ENCODE data around the gene BACH2. TPM values are rescaled to one million over a fixed set of nuclear protein-coding genes. Genes with fewer than 3 reads are reported as not detected.

Gene BACH2
- total RNA-seq, 4 donors from 2014 or later = 3.6 to 13.4 (median 7.5) TPM

GRCh38 chr6:89963391-89963790 lies 333.3 kb downstream of the BACH2 start:
- Histone ChIP-seq H3K4me3 (no peak overlapping the region), H3K27me3 (no peaks in the 10 kb centered on the region), H3K4me1 (peaks cover 0 to 16% of the 10 kb centered on the region in 2 donors), H3K27ac (no peak overlapping the region), H3K36me3 (no peaks in the 10 kb centered on the region), H3K9me3 (no peaks in the 10 kb centered on the region)
- peak in 1 of 2 donors; percentile 53 for ATAC-seq
- in situ Hi-C loops (cut with MboI; ENCODE audit: low sequenced_read_pairs in 4 of 4) (loop anchor here in 1 of 4 donors (25.0 kb wide), 1 partner anchor 324 kb away; the partner anchor contains the start of gene BACH2), intact Hi-C loops (cut with DNase I; ENCODE audit: low total_unique reads) (no loop called here)
- DNase-seq = no peak
- no peak for TF ChIP-seq POLR2A (IDR thresholded peaks at IDR 0.05)
- TF ChIP-seq CTCF (IDR thresholded peaks at IDR 0.05 in 4 of 5, conservative IDR thresholded peaks at IDR 0.05 in 1 of 5) = no peak

- TF ChIP-seq POLR2A (IDR thresholded peaks at IDR 0.05) = no peak
- no peak for TF ChIP-seq CTCF (IDR thresholded peaks at IDR 0.05 in 4 of 5, conservative IDR thresholded peaks at IDR 0.05 in 1 of 5)
- intact Hi-C loops (cut with DNase I; ENCODE audit: low total_unique reads) (no loop called here), in situ Hi-C loops (cut with MboI; ENCODE audit: low sequenced_read_pairs in 4 of 4) (loop anchor here in 1 of 4 donors (25.0 kb wide), 1 partner anchor 326 kb away; the partner anchor contains the start of gene BACH2)
- Histone ChIP-seq H3K36me3 (no peaks in the 10 kb centered on the region), H3K4me1 (peaks cover 0 to 3% of the 10 kb centered on the region in 2 donors), H3K27me3 (no peaks in the 10 kb centered on the region), H3K4me3 (no peak overlapping the region), H3K27ac (no peak overlapping the region), H3K9me3 (no peaks in the 10 kb centered on the region)
- ATAC-seq (no peak), DNase-seq (no peak)
Measured at GRCh38 chr6:89961481-89961880, 335.2 kb downstream of the BACH2 start.

GRCh38 chr6:89959883-89960282 lies 336.8 kb downstream of the BACH2 start:
- in situ Hi-C loops (cut with MboI; ENCODE audit: low sequenced_read_pairs in 4 of 4) = loop anchor here in 1 of 4 donors (25.0 kb wide), 1 partner anchor 327 kb away; the partner anchor contains the start of gene BACH2

GRCh38 chr6:89956182-89956581 lies 340.5 kb downstream of the BACH2 start:
- ATAC-seq (no peak), DNase-seq (no peak)
- in situ Hi-C loops (cut with MboI; ENCODE audit: low sequenced_read_pairs in 4 of 4) (loop anchor here in 1 of 4 donors (25.0 kb wide), 1 partner anchor 331 kb away; the partner anchor contains the start of gene BACH2), intact Hi-C loops (cut with DNase I; ENCODE audit: low total_unique reads) (no loop called here)
- no peaks in the 10 kb centered on the region for H3K27me3 ChIP-seq
- TF ChIP-seq CTCF (IDR thresholded peaks at IDR 0.05 in 4 of 5, conservative IDR thresholded peaks at IDR 0.05 in 1 of 5) (no peak), POLR2A (IDR thresholded peaks at IDR 0.05) (no peak)
- no peak overlapping the region for H3K27ac ChIP-seq
- no peaks in the 10 kb centered on the region for H3K9me3 ChIP-seq
- H3K36me3 ChIP-seq = peaks cover 0 to 3% of the 10 kb centered on the region in 2 donors
- H3K4me1 ChIP-seq = no peaks in the 10 kb centered on the region
- H3K4me3 ChIP-seq = no peak overlapping the region

More at GRCh38 chr6:89959883-89960282, 336.8 kb downstream of the BACH2 start:
- Histone ChIP-seq H3K9me3 (no peaks in the 10 kb centered on the region), H3K36me3 (no peaks in the 10 kb centered on the region), H3K4me3 (no peak overlapping the region), H3K27ac (no peak overlapping the region), H3K27me3 (no peaks in the 10 kb centered on the region), H3K4me1 (no peaks in the 10 kb centered on the region)
- ATAC-seq (no peak), DNase-seq (no peak)
- TF ChIP-seq CTCF (IDR thresholded peaks at IDR 0.05 in 4 of 5, conservative IDR thresholded peaks at IDR 0.05 in 1 of 5) = no peak
- TF ChIP-seq POLR2A (IDR thresholded peaks at IDR 0.05) = no peak
- intact Hi-C loops (cut with DNase I; ENCODE audit: low total_unique reads) = no loop called here

- TF ChIP-seq POLR2A (IDR thresholded peaks at IDR 0.05) (no peak), CTCF (IDR thresholded peaks at IDR 0.05 in 4 of 5, conservative IDR thresholded peaks at IDR 0.05 in 1 of 5) (no peak)
- Histone ChIP-seq H3K4me3 (no peak overlapping the region), H3K27me3 (no peaks in the 10 kb centered on the region), H3K27ac (no peak overlapping the region), H3K9me3 (no peaks in the 10 kb centered on the region), H3K4me1 (no peaks in the 10 kb centered on the region), H3K36me3 (peaks cover 0 to 10% of the 10 kb centered on the region in 2 donors)
- intact Hi-C loops (cut with DNase I; ENCODE audit: low total_unique reads) (no loop called here), in situ Hi-C loops (cut with MboI; ENCODE audit: low sequenced_read_pairs in 4 of 4) (loop anchor here in 1 of 4 donors (25.0 kb wide), 1 partner anchor 332 kb away; the partner anchor contains the start of gene BACH2)
- DNase-seq (no peak), ATAC-seq (no peak)
Measured at GRCh38 chr6:89955364-89955763, 341.3 kb downstream of the BACH2 start.
